Retina (tissue), 1 donor: ENCODE results near the gene NCOA3.
"Not testable (repeated sequence)": the region's sequence is repeated elsewhere in the genome, so short reads cannot be mapped to it uniquely, and the experiment has no call there.

ENCODE experiments used
- DNase-seq: peaks from one replicate; pipeline ENCODE4 v3.0.0-alpha.2; 2016

The NCOA3 gene

GRCh38 chr20:47502271-47503239, 868 bp downstream of the NCOA3 start:
- DNase-seq = peak; percentile 53

DNA sequence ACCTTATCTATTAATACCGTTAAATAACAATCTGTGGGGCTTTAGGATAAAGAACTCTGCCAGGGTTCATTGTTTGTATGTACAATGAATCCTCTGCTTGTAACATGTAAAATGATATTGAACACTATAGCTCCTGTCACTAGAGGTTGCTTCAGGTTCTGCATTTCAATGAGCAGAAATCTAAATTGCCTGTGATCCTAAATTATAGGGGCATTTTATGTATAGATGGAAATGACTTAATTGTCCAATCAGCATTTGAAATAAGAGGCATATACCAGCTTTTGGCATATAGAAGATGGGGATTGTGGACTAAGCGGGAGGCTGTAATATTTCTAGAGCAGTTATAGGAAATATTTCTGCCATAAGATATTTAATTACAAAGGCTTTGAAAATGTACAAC, 2.0 kb downstream of the NCOA3 start:
- DNase-seq = no peak

DNA sequence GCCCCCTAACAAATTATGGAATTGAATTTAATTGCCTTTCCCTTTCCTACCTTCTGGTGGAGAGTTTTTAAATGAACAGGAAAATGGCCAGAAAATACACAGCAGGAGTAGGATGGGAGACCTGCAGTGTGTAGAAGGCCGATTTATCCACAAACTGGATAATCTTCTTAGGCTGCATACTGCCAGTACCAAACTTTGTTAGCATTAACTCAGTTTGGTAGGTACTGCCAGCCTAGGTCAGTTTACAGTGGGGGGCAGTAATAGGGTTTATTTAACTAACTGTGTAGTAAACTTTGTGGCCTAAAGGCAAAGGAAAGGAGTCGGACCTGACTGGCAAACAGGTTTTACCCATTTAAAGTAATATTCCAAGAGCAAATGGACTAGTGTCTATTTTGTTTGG, 4.6 kb downstream of the NCOA3 start:
- no peak for DNase-seq

- no peak for DNase-seq
These were observed 5.2 kb downstream of the NCOA3 start for GRCh38 chr20:47506850-47507249.

GRCh38 chr20:47507275-47507981, 5.7 kb downstream of the NCOA3 start:
- DNase-seq = not testable (repeated sequence)

GRCh38 chr20:47508278-47508677, 6.6 kb downstream of the NCOA3 start:
- no peak for DNase-seq

GRCh38 chr20:47509104-47509661, 7.5 kb downstream of the NCOA3 start:
- DNase-seq = no peak

DNA sequence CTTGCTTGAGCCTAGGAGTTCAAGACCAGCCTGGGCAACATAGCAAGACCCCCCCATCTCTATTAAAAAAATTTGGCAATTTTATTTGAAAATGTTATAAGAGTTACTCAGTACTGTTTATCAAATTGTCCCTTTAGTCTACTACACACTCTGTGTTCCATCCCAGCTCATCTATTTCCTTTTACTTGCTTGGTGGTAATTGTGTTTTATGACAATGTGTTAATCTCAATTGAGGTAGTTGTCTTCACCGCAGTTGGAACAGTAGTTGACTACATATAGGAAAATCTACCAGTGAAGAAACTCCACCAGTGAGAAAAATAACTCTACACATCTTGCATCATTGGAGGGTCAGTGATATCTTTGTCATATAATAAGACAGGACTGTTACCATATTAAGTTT, 8.0 kb downstream of the NCOA3 start:
- no peak for DNase-seq

GRCh38 chr20:47515843-47516242, 14.2 kb downstream of the NCOA3 start:
- no peak for DNase-seq

GRCh38 chr20:47521059-47521808, 19.5 kb downstream of the NCOA3 start:
- no peak for DNase-seq

DNA sequence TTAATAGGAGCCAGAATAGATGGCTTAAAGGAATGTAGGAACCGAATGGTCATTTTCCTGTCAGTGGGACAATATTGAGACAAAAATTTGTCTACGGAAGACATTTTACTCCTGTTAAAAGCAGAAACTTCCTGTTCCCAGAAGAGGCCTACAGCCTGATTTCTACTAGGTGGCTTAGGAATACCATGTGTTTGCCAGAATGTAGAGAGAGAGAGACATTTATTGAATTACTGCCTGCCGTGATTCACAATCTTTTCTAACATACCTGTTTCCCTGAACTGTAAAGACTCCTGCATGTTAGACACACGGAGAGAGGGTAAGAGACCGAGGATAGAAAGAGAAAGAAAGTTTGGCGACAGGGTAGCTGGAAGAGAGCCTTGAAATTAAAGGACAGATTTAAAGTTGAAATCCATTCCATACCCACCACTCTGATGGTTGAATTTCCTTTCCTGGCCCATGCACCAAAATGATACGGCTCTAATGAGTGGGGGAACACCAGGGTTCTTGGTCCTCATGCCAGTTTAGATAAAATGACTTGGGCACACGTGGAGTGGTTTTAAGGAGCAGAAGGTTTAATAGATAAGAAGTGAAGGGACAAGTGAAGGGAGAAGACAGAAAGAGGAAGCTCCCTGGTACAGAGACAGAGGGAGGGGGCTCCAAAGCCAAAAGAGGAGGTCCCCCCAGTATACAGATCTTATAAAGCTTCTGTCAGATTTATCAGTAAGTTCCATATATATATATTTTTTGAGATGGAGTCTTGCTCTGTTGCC, 22.5 kb downstream of the NCOA3 start:
- DNase-seq = no peak

GRCh38 chr20:47527004-47527800, 25.5 kb downstream of the NCOA3 start:
- no peak for DNase-seq

- no peak for DNase-seq
These were observed 28.2 kb downstream of the NCOA3 start for GRCh38 chr20:47529840-47530239.

DNA sequence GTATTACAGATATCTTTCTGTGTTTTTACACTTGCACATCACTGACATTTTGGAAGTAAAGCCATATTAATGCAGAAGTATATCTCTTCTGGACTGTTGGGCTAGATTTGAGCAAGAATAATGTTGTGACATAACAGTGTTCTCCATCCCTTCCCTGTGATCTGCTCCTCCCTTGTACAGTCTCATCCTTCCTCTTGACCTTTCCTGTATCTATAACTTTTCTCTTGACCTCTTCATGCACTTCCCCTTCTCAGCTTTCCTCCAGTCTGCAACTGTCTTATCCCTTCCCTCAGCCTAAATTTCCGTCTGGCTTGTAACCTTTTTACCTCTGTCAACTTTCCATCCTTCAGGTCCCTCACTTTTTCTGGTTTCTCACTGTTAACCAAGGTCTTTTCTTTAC, 29.8 kb downstream of the NCOA3 start:
- DNase-seq = no peak

DNA sequence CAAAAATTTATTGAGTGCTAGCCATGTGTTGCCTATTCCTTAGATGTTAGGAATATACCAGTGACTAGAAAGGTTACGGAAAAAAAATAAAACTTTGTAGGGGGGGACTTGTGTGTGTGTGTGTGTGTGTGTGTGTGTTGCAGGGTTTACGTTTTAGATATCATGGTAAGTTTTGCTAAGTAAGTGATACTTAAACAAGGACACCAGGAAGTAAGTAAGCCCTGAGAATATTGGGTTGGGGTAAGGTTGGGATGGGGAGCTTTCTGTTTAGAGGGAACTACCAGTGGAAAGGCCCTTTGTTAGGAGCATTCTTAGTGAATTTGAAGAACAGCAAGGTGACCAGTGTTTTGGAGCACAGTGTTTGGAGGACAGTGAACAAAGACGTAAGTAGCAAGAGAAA, 30.3 kb downstream of the NCOA3 start:
- DNase-seq = no peak

- no peak for DNase-seq
These were observed 31.9 kb downstream of the NCOA3 start for GRCh38 chr20:47533518-47534062.

DNA sequence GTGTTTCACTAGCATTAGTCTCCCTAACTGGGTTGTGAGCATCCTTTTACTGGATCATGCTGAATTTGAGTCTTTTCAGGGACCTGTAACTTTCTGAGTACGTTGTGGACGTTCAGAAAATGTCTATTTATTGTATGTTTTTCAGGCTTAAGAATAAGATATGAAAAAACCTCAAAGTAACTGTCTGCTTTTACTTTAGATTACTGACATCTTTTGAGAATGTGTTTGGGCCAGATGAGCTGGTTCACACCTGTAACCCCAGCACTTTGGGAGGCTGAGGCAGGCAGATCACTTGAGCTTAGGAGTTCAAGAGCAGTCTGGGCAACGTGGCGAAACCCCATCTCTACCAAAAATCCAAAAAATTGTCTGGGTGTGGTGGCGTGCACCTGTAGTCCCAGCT, 32.7 kb downstream of the NCOA3 start:
- no peak for DNase-seq

GRCh38 chr20:47535088-47535487, 33.4 kb downstream of the NCOA3 start:
- no peak for DNase-seq

DNA sequence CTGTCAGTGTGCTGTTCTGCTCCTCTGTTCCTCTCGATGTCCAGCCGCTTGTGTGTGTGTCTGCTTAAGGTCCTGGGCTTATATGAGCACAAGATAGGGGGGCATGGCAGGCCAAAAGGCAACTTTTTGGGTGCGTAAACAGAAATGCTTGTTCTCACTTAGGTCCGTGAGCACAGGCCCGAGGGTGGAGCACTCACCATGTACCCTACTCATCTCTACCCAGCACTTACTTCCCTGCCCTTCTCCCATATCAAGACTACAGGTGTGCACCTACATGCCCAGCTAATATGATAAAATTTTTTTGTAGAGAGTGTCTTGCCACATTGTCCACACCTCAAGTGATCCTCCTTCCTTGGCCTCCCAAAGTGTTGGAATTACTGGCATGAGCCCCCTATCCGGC, 34.3 kb downstream of the NCOA3 start:
- no peak for DNase-seq

GRCh38 chr20:47540443-47541354, 39.0 kb downstream of the NCOA3 start:
- no peak for DNase-seq
